Left cardiac atrium (tissue), 4 donors: ENCODE data around the gene CFAP299. TPM values are rescaled to one million over a fixed set of nuclear protein-coding genes. Genes with fewer than 3 reads are reported as not detected.

Experiments used
- ATAC-seq, 2 donors: fragments of 200-7000 bp; cut with Tn5 transposase; one replicate each; pipeline ENCODE4 v1.9.1; 2020; ENCODE audit warnings: mild to moderate bottlenecking in 2 of 2, moderate library complexity in 2 of 2
- DNase-seq: peaks from one replicate; pipeline ENCODE4 v3.0.0-alpha.2; 2020
- intact Hi-C, 2 donors: fragments of 100-400 bp; cut with DNase I; formaldehyde crosslinking; loops; one replicate each; pipeline versions ENCODE4 v1.14.1 to v1.15.1; 2022 to 2023
- total RNA-seq, 2 donors: library from RNA; stranded (reverse); fragmentation: NEBNext Ultra II Directional; extraction: Animal tissue kit (Norgen Biotek cat#: 25700); gene quantifications; one replicate each; pipeline ENCODE4 v1.2.1, GENCODE V29; 2021
- donor health status: DM: no; HTN: yes; CAD: no.
- donor health status: DM: no; HTN: yes; CAD: no; lungs with severe emphysema.
- donor health status: DM: yes; HTN: yes; CAD: no.
- donor health status: Dilated cardiomyopathy.

Gene CFAP299
- total RNA-seq, 2 donors from 2014 or later = not detected

DNA sequence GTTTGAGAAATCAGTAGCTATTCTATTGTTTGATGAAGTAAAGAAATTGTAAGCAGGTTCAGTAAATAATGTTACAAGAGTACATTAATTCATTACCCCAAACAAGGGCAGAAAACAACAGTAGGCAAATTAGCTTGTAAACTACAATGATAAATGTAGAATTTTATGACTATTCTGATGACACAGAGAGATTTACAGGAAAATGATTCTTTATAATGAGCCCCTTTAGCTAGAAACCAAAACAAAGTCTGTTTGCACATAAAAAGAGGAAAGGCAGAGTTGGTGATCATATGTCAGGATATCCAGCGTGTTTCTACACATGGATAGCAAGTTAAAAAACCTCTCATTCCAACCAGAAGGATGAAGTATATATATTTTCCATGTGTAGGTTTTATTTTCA lies 204.8 kb downstream of the CFAP299 start:
- ATAC-seq = no peak
- no peak for DNase-seq
- intact Hi-C loops = no loop called here

DNA sequence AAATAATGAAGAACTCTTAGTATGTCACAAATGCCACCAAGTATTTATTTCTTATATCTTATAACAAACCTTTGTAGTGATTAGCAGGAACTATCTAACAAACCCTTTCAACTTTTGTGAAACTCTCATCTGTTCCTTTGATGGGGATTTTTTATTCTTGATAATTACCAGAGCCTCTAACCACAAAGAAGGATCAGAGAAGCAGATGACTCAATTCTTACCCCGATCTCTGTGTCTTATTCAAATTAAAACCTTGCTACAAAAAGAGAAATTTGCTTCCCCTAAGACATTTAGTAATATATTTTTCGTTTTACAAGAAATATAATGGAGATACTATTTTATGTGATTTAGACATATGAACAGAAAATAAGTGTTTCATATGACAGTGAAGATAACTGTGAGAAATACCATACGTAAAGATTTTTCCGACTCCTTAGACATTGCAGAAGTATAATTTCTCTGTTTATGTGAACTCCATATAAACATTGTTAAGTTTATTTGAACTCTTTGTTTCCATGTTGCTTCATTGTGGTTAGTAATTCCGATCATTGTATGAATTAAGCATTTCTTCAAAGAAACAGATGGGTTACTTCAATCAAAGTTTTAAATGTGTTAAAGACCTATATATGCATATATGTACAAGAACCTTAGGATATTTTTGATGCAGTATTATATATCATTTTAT lies 205.4 kb downstream of the CFAP299 start:
- intact Hi-C loops = no loop called here
- DNase-seq (no peak), ATAC-seq (no peak)

- intact Hi-C loops = no loop called here
- DNase-seq (no peak), ATAC-seq (no peak)
Observed at GRCh38 chr4:80542747-80543146, 207.2 kb downstream of the CFAP299 start.

DNA sequence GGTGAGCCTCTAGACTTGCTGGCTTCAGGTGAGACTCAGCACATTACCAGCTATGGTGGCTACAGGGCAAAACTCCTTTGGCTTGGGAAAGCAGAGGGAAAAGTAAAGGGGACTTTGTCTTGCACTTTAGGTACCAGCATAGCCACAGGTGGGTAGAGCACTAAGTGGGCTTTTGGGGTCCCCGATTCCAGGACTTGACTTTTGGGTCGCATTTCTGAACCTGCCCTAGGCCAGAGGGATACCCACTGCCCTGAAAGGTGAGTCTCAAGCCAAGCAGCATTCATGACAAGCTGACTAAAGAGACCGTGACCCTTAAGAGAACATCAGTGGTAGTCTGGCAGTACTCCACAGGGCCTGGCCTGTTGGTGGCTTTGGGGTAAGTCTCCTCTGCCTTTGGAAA lies 224.8 kb downstream of the CFAP299 start:
- ATAC-seq (no peak), DNase-seq (no peak)
- intact Hi-C loops = no loop called here

GRCh38 chr4:80566203-80566872 lies 230.8 kb downstream of the CFAP299 start:
- no peak for DNase-seq
- intact Hi-C loops = no loop called here
- no peak for ATAC-seq

DNA sequence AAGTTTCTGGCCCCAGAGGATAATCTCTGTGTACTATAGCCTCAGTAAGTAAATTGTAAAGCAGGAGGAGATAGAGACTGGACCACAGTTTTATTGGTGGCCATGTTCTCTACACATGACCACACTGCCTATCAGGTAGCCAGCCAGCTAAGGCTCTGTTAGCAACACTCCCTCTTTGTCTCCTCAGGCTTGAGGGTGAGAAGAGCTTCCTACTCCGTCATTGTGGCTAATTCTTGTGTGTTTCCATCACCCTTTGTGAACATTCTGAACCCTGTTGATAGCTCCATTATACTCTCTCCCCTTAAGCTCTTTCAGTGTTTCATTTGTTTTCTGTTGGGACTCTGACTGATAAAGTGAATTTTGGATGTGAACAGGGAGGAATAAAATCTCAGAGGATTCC lies 233.4 kb downstream of the CFAP299 start:
- no peak for DNase-seq
- intact Hi-C loops = no loop called here
- no peak for ATAC-seq

DNA sequence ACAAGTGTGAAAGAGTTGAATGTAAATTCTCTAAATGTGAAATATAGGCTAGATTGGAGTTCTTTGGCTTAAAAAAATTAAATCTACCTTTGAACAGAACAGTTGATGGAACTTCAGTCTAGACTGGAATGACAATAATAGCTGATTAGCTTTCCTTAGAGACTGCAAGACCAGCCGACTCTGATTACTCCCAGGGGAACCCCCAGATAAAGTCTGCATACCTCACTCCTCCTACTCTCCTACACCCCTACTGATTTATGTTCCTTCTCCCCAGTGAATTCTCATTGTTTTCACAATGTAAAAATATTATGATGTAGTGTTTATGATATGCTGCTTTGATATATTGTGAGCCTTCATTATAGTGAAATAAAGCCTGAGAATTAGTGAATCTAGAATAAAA lies 241.3 kb downstream of the CFAP299 start:
- intact Hi-C loops = no loop called here
- ATAC-seq = no peak
- DNase-seq = no peak

- no peak for DNase-seq
- no peak for ATAC-seq
- intact Hi-C loops = no loop called here
Observed at GRCh38 chr4:80578001-80578400, 242.5 kb downstream of the CFAP299 start.

- ATAC-seq (no peak), DNase-seq (no peak)
- intact Hi-C loops = no loop called here
Observed at GRCh38 chr4:80585542-80585941, 250.0 kb downstream of the CFAP299 start.

DNA sequence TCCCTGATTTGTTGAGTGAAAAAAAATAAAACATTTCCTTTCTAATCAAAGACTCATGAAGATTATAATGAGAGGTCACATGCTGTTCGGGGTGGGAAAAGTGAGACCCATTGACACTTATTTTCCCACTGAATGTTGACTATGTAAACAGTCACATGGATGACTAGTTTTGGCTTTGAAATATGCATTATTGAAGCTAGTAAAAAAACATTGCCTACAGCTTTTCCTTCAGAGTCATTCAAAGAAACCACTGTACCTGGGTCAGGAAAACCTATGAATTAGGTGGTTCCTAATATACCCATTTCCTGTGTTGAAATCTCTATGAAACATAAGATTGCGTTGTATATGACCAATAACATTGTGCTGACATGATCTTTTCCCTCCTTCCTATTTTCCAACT lies 251.2 kb downstream of the CFAP299 start:
- intact Hi-C loops = no loop called here
- no peak for ATAC-seq
- DNase-seq = no peak

GRCh38 chr4:80587871-80588385 lies 252.4 kb downstream of the CFAP299 start:
- ATAC-seq = no peak
- DNase-seq = no peak
- intact Hi-C loops = no loop called here

- intact Hi-C loops = no loop called here
- DNase-seq (no peak), ATAC-seq (no peak)
Observed at GRCh38 chr4:80592950-80593349, 257.4 kb downstream of the CFAP299 start.

- intact Hi-C loops = no loop called here
- DNase-seq (no peak), ATAC-seq (no peak)
Observed at GRCh38 chr4:80594701-80595100, 259.2 kb downstream of the CFAP299 start.

GRCh38 chr4:80608281-80608980 lies 272.9 kb downstream of the CFAP299 start:
- DNase-seq (no peak), ATAC-seq (no peak)
- intact Hi-C loops = no loop called here

- intact Hi-C loops = no loop called here
- ATAC-seq (no peak), DNase-seq (no peak)
Observed at GRCh38 chr4:80610199-80610598, 274.7 kb downstream of the CFAP299 start.

- intact Hi-C loops = no loop called here
- no peak for ATAC-seq
- no peak for DNase-seq
Observed at GRCh38 chr4:80610845-80611677, 275.5 kb downstream of the CFAP299 start.

DNA sequence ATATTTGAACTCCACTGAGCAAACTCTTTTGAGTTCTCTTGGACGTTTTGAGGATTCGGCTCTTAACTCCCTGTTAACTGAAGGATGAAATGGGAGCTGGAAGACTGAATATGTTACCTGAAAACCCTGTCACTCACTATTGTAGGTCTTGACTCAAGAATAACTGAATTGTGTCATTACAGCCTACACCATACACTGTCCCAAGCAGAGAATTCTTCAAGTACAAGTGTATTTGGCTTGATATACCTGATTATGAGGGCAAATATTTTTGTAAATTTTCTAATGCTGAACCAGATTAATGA lies 276.1 kb downstream of the CFAP299 start:
- DNase-seq (no peak), ATAC-seq (no peak)
- intact Hi-C loops = no loop called here

DNA sequence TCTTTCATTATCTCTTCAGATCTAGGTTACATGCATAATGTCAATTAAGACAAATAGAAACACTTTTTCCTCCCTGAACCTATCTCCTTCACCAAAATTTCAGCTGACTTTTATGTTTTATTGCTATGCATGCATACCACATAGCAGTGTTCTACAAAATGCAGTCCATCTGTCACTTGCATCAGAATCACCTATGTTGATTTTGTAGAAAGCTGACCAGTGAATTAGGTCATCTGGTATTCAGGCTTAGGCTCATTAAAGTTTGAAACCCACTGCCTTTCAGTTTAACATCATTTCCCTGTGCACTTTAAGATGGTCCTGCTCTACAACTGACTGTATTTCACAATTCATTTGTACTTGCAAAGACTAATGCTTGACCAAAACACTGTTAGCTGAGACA lies 277.9 kb downstream of the CFAP299 start:
- ATAC-seq = no peak
- no peak for DNase-seq
- intact Hi-C loops = no loop called here

DNA sequence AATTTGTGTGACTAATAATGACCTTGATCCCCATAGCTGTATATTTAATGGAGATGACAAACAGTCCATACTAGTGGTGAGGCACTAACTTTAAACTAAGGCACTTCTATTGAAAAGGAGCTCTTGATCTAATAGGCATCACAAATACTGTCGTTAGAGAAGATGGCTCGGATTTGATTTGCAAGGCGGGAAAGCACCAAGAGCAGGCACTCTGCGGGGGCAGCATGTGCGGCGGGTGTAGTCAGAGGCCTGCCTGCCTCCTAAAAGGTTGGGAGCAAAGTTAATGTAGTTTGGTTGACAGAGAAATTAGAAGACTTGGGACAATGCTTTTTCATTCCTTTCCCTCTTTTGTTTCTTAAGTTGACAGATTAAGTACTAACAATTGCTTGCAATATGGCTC lies 278.8 kb downstream of the CFAP299 start:
- no peak for DNase-seq
- intact Hi-C loops = no loop called here
- no peak for ATAC-seq

DNA sequence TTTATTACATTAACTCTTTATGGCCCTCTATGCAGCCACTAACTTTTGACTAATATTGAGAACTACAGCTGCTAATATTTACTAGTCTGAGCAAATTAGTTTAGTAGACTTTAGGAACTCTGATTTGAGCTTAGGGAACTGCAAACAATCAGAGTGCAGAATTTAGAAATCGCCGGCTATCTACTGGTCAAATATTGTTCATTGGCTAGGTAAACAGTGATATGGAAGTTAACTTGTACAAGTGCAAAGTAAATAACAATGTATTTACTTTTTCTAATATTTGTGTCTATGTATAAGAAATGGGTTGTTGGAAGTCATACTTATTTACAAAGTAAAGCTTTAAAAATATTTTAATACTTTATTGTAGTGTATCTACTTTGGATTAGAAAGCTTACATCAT lies 279.6 kb downstream of the CFAP299 start:
- no peak for DNase-seq
- intact Hi-C loops = no loop called here
- no peak for ATAC-seq
